ENCODE measurements around the gene AMBRA1.

The AMBRA1 gene

DNA sequence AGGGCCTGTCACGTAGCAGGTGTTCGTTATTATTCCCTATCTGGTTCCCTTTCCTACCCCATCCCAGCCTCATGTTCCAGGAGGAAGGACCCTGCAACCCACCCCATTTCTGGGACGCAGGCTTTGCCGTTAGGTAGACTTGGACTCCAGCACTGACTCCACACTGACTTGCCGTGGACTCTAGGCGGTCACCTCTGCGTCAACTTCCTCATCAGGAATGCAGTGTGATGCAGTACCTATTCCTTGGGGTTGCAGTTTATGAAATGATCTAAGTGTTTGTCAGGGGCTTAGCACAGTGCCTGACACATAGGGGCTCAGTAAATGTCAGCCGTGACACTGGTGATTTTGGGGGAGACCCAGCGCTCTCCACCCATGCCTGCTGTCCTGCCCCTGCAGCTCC lies 229.8 kb downstream of the AMBRA1 start (continued):
- TF ChIP-seq ARNTL (CRISPR knock-in tag; IDR thresholded peaks at IDR 0.05; ENCODE audit: borderline replicate concordance, low read depth) (no peak), ZNF70 (CRISPR knock-in tag; IDR thresholded peaks at IDR 0.05) (no peak), OSR1 (CRISPR knock-in tag; IDR thresholded peaks at IDR 0.05) (no peak), GLIS3 (CRISPR knock-in tag; IDR thresholded peaks at IDR 0.05) (no peak)

DNA sequence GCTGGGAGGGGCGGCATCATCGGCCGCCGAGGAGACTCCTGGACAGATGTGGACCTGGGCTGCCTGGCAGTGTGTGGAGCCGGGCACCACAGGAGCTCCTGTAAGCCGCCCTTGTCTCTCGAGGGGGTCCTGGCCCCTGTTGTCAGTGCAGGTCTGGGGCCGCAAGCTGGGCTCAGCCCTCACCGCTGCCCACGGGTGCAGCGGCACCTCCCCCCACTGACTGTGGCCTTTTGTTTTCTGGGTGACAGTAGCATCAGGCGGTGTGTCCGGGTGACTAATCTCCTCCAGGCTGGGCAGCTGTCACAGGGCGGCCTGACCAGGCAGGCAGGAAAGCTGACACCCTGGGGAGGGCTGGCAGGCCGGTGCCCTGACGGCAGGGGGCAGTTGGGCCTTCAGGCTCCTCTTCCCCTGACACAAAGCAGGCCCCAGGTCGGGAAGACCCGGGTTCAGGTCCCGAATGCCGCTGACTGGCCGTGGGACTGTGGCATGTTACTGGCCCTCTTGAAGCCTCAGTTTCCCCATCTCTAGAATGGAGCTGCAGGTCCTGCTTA lies 230.3 kb downstream of the AMBRA1 start:
- TF ChIP-seq ZNF565 (CRISPR knock-in tag; conservative IDR thresholded peaks at IDR 0.05; ENCODE audit: low read depth) (no peak), SNAI2 (CRISPR knock-in tag; IDR thresholded peaks at IDR 0.05) (no peak), ARNTL (CRISPR knock-in tag; IDR thresholded peaks at IDR 0.05; ENCODE audit: borderline replicate concordance, low read depth) (no peak), ZFP30 (CRISPR knock-in tag; IDR thresholded peaks at IDR 0.05) (no peak), OSR1 (CRISPR knock-in tag; IDR thresholded peaks at IDR 0.05) (no peak), ZNF8 (CRISPR knock-in tag; IDR thresholded peaks at IDR 0.05) (no peak), ZC3H10 (CRISPR knock-in tag; IDR thresholded peaks at IDR 0.05) (no peak)
- TF ChIP-seq, protein P1, sequence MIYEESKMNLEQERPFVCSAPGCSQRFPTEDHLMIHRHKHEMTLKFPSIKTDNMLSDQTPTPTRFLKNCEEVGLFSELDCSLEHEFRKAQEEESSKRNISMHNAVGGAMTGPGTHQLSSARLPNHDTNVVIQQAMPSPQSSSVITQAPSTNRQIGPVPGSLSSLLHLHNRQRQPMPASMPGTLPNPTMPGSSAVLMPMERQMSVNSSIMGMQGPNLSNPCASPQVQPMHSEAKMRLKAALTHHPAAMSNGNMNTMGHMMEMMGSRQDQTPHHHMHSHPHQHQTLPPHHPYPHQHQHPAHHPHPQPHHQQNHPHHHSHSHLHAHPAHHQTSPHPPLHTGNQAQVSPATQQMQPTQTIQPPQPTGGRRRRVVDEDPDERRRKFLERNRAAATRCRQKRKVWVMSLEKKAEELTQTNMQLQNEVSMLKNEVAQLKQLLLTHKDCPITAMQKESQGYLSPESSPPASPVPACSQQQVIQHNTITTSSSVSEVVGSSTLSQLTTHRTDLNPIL (CRISPR knock-in tag; IDR thresholded peaks at IDR 0.05; ENCODE audit: low read depth) = no peak
- TF ChIP-seq, protein P2, sequence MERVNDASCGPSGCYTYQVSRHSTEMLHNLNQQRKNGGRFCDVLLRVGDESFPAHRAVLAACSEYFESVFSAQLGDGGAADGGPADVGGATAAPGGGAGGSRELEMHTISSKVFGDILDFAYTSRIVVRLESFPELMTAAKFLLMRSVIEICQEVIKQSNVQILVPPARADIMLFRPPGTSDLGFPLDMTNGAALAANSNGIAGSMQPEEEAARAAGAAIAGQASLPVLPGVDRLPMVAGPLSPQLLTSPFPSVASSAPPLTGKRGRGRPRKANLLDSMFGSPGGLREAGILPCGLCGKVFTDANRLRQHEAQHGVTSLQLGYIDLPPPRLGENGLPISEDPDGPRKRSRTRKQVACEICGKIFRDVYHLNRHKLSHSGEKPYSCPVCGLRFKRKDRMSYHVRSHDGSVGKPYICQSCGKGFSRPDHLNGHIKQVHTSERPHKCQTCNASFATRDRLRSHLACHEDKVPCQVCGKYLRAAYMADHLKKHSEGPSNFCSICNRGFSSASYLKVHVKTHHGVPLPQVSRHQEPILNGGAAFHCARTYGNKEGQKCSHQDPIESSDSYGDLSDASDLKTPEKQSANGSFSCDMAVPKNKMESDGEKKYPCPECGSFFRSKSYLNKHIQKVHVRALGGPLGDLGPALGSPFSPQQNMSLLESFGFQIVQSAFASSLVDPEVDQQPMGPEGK (CRISPR knock-in tag; IDR thresholded peaks at IDR 0.05; ENCODE audit: borderline replicate concordance) = no peak
- peak; percentile 66 for ATAC-seq

GRCh38 chr11:46363031-46363407 lies 230.8 kb downstream of the AMBRA1 start:
- ATAC-seq = peak; percentile 75
- TF ChIP-seq CSDC2 (CRISPR knock-in tag; IDR thresholded peaks at IDR 0.05) (0 out of 2 replicates have a peak, but pooled peaks have one; percentile 40), SNAI2 (CRISPR knock-in tag; IDR thresholded peaks at IDR 0.05) (no peak), TOX (CRISPR knock-in tag; IDR thresholded peaks at IDR 0.05; ENCODE audit: borderline replicate concordance) (no peak)

GRCh38 chr11:46362156-46363030 lies 231.4 kb downstream of the AMBRA1 start:
- TF ChIP-seq PPARA (CRISPR knock-in tag; IDR thresholded peaks at IDR 0.05; ENCODE audit: borderline replicate concordance) (no peak), ZFP3 (CRISPR knock-in tag; IDR thresholded peaks at IDR 0.05) (0 out of 2 replicates have a peak, but pooled peaks have one; percentile 11), TCF4 (CRISPR knock-in tag; IDR thresholded peaks at IDR 0.05; ENCODE audit: borderline replicate concordance) (no peak)
- no peak for ATAC-seq

DNA sequence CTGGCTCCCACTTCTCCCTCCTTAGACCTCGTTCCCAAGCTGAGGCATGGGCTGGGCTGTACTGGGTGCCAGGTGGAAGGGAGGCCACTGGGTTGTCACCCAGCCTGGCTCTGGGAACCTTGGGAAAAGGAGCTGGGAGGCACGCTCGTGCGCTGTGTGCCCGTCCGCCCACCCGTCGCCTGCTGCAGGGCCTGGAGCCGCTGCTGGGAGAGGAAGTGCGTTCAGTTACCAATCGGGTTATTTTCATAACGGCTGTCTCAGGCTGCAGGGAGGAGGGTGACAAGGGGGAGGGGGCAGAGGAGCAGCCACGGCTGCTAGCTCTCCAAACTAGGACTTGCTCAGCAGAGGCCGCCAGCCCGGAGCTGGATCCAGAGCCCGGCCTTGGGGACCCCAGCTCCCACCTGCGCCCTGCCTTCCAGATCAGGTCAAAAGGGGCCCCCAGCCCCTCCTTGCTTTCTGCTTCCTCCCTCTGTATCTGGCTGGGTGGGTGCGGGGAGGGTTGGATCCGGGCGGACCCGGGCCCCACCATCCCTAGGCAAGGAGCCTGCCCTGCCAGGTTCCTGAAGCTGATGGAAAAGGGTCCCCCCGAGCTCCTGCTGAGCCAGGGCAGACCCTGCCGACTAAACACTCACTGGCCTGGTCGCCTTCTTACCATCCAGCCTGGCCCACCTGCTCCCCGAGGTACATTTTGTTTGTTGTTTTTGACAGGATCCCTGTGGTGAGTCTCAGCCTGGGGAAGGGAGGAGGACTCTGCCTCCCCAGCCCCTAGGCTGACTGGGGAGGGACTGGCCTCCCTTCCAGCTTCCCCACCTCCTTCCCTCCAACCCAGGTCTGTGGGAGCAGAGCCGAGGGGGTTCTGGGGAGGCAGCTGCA lies 232.3 kb downstream of the AMBRA1 start:
- ATAC-seq = peak; percentile 47
- TF ChIP-seq, protein P1 (CRISPR knock-in tag; IDR thresholded peaks at IDR 0.05; ENCODE audit: low read depth) = no peak
- TF ChIP-seq ZFP3 (CRISPR knock-in tag; IDR thresholded peaks at IDR 0.05) (0 out of 2 replicates have a peak, but pooled peaks have one; percentile 26), CSDC2 (CRISPR knock-in tag; IDR thresholded peaks at IDR 0.05) (no peak), BACH2 (CRISPR knock-in tag; IDR thresholded peaks at IDR 0.05; ENCODE audit: borderline replicate concordance) (no peak)

GRCh38 chr11:46360878-46361277 lies 232.9 kb downstream of the AMBRA1 start:
- no peak for ATAC-seq
- TF ChIP-seq, protein P2 (CRISPR knock-in tag; IDR thresholded peaks at IDR 0.05; ENCODE audit: borderline replicate concordance) = no peak
- TF ChIP-seq TOX (CRISPR knock-in tag; IDR thresholded peaks at IDR 0.05; ENCODE audit: borderline replicate concordance) (no peak), SNAI2 (CRISPR knock-in tag; IDR thresholded peaks at IDR 0.05) (no peak), GLIS3 (CRISPR knock-in tag; IDR thresholded peaks at IDR 0.05) (no peak), ZNF70 (CRISPR knock-in tag; IDR thresholded peaks at IDR 0.05) (no peak), PPARA (CRISPR knock-in tag; IDR thresholded peaks at IDR 0.05; ENCODE audit: borderline replicate concordance) (no peak), OSR1 (CRISPR knock-in tag; IDR thresholded peaks at IDR 0.05) (no peak)
- TF ChIP-seq, protein P1 (CRISPR knock-in tag; IDR thresholded peaks at IDR 0.05; ENCODE audit: low read depth) = no peak

All from SK-N-SH treated with all-trans-retinoic acid at 6 μM for 48 hours (cell line).